MCF 10A (cell line): ENCODE measurements around the gene BDP1. TPM values are rescaled to one million over a fixed set of nuclear protein-coding genes. Genes with fewer than 3 reads are reported as not detected.
A peak's percentile ranks its signal among the peaks of the same experiment; 100 is the strongest.
"Not testable (repeated sequence)": the region's sequence is repeated elsewhere in the genome, so short reads cannot be mapped to it uniquely, and the experiment has no call there.

Experiments used
- BruUV-seq: library from RNA; stranded (reverse); fragments of 400-500 nt; replicated peaks from 2 replicates; lab custom pipeline; 2021; lab: Mats Ljungman, UMichigan
- CTCF ChIA-PET: fragments of 300-600 bp; sonication (Branson Sonifier 250); formaldehyde crosslinking; extraction: SDS; loops from one replicate; lab custom pipeline; 2021; ENCODE audit warnings: antibody characterized with exemption, inconsistent platforms; lab: Yijun Ruan, JAX
- POLR2A ChIA-PET: fragments of 300-600, 350-650 bp; sonication (Branson Sonifier 250); formaldehyde crosslinking; extraction: SDS; loops from one replicate; lab custom pipeline; 2020; ENCODE audit warnings: antibody characterized with exemption, inconsistent platforms; lab: Yijun Ruan, JAX
- DNase-seq: peaks from one replicate; pipeline ENCODE4 v3.0.0-alpha.2; 2018; ENCODE audit not compliant: unreplicated experiment
- H3K27ac Mint-ChIP-seq: one replicate; pipeline ENCODE4 v1.8.0; 2022; ENCODE audit warnings: mild to moderate bottlenecking, low read depth, mixed read lengths; ENCODE audit not compliant: unreplicated experiment
- H3K27me3 Mint-ChIP-seq: one replicate; pipeline ENCODE4 v1.8.0; 2022; ENCODE audit warnings: mixed read lengths; ENCODE audit not compliant: insufficient read depth, unreplicated experiment
- H3K36me3 Mint-ChIP-seq: one replicate; pipeline ENCODE4 v1.8.0; 2022; ENCODE audit warnings: mild to moderate bottlenecking, moderate library complexity, mixed read lengths; ENCODE audit not compliant: insufficient read depth, unreplicated experiment
- H3K4me1 Mint-ChIP-seq: one replicate; pipeline ENCODE4 v1.8.0; 2022; ENCODE audit warnings: mixed read lengths; ENCODE audit not compliant: insufficient read depth, unreplicated experiment
- H3K4me3 Mint-ChIP-seq: one replicate; pipeline ENCODE4 v1.8.0; 2022; ENCODE audit warnings: mild to moderate bottlenecking, moderate library complexity, mixed read lengths; ENCODE audit not compliant: unreplicated experiment
- H3K9me3 Mint-ChIP-seq: one replicate; pipeline ENCODE4 v1.8.0; 2022; ENCODE audit warnings: mixed read lengths; ENCODE audit not compliant: unreplicated experiment
- CTCF ChIP-seq: fragments of 200-600 bp; IDR thresholded peaks from one replicate; pipeline ENCODE4 v1.8.0; 2022; ENCODE audit warnings: antibody characterized with exemption, mild to moderate bottlenecking; ENCODE audit not compliant: unreplicated experiment
- intact Hi-C: fragments of 100-400 bp; cut with micrococcal nuclease; formaldehyde crosslinking; loops from 2 replicates; pipeline ENCODE4 v1.14.1; 2022
- total RNA-seq: library from RNA; stranded (reverse); gene quantifications from 2 replicates; pipeline ENCODE4 v1.2.3, GENCODE V29; 2022

Gene BDP1
- total RNA-seq, 1 experiment from 2014 or later = 31.3 TPM

GRCh38 chr5:71600783-71601182 is 145.3 kb downstream of the BDP1 start:
- Mint-ChIP-seq H3K27me3 (no peaks in the 10 kb centered on the region), H3K4me3 (no peak overlapping the region), H3K9me3 (no peaks in the 10 kb centered on the region), H3K36me3 (peaks cover 76% of the 10 kb centered on the region), H3K27ac (peak overlapping the region; percentile 69), H3K4me1 (peaks cover 23% of the 10 kb centered on the region)
- ChIA-PET POLR2A (interaction anchor here (1.0 to 2.6 kb wide), 4 partner anchors 10 to 708 kb away, joined by 3 to 28 read pairs (median 4); partner anchors contain the start of gene MCCC2), CTCF (interaction anchor here (0.5 to 1.5 kb wide), 9 partner anchors 10 to 149 kb away, joined by 3 to 6 read pairs (median 3); partner anchors contain the start of gene MCCC2)
- intact Hi-C loops = loop anchor here (5.0 kb wide), 1 partner anchor 157 kb away; no protein-coding TSS in a partner anchor
- BruUV-seq = no TSS peak
- no peak for TF ChIP-seq CTCF
- DNase-seq = no peak

- H3K4me1 Mint-ChIP-seq = peaks cover 23% of the 10 kb centered on the region
- no peak overlapping the region for H3K4me3 Mint-ChIP-seq
- peaks cover 74% of the 10 kb centered on the region for H3K36me3 Mint-ChIP-seq
- DNase-seq = peak; percentile 98
- H3K27me3 Mint-ChIP-seq = no peaks in the 10 kb centered on the region
- ChIA-PET CTCF (interaction anchor here (0.6 to 1.5 kb wide), 9 partner anchors 11 to 149 kb away, joined by 3 to 7 read pairs (median 3); partner anchors contain the start of gene MCCC2), POLR2A (interaction anchor here (0.8 to 2.6 kb wide), 5 partner anchors 10 to 707 kb away, joined by 3 to 28 read pairs (median 3); partner anchors contain the start of gene MCCC2)
- peak overlapping the region; percentile 69 for H3K27ac Mint-ChIP-seq
- no TSS peak for BruUV-seq
- intact Hi-C loops = loop anchor here (5.0 kb wide), 1 partner anchor 156 kb away; no protein-coding TSS in a partner anchor
- peak; percentile 48 for TF ChIP-seq CTCF
- H3K9me3 Mint-ChIP-seq = no peaks in the 10 kb centered on the region
Observed at GRCh38 chr5:71601222-71602026, 146.0 kb downstream of the BDP1 start.

- H3K36me3 Mint-ChIP-seq = peaks cover 60% of the 10 kb centered on the region
- H3K9me3 Mint-ChIP-seq, H3K4me1 Mint-ChIP-seq, H3K27ac Mint-ChIP-seq, intact Hi-C loops, H3K4me3 Mint-ChIP-seq, BruUV-seq, DNase-seq, H3K27me3 Mint-ChIP-seq: not testable (repeated sequence)
- ChIA-PET CTCF (interaction anchor here (0.5 kb wide), 1 partner anchor 20 kb away, joined by 3 read pairs; no protein-coding TSS in a partner anchor), POLR2A (interaction anchor here (1.2 kb wide), 1 partner anchor 23 kb away, joined by 4 read pairs; the partner anchor contains the start of gene MCCC2)
Observed at GRCh38 chr5:71609916-71610315, 154.5 kb downstream of the BDP1 start.

- Mint-ChIP-seq H3K4me1 (no peaks in the 10 kb centered on the region), H3K27me3 (no peaks in the 10 kb centered on the region), H3K4me3 (no peak overlapping the region), H3K9me3 (peaks cover 6% of the 10 kb centered on the region), H3K27ac (no peak overlapping the region), H3K36me3 (peaks cover 79% of the 10 kb centered on the region)
- CTCF ChIA-PET = no interaction called here
- no peak for TF ChIP-seq CTCF
- intact Hi-C loops = no loop called here
- no TSS peak for BruUV-seq
- POLR2A ChIA-PET = no interaction called here
- DNase-seq = no peak
Observed at GRCh38 chr5:71615809-71616208, 160.4 kb downstream of the BDP1 start.

Other genes with a start within 250 kb of the BDP1 start
- 33.8 and 51.1 TPM in 2 replicates for gene MCCC2, start 131.7 kb downstream of the BDP1 start, total RNA-seq